ENCODE measurements around the gene COL12A1.

Gene COL12A1

DNA sequence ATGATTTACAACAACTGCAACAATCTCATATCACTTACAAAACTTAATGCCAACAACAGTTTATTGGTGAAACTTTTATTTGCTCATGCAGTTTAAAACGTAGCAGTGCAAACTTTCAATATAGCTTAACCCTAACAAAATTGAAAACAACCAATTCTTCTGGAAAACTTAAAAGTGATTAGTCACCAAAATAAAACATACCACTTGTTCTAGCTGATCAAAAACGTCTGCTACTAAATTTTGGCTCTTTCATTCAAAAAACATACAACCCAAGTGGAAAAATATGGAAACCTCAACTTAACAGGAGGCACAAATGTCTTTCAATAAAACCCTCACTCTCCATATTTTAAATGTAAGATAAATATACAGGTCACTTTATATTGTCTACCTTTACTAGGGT, 39.6 kb downstream of the COL12A1 start:
- TF ChIP-seq, protein P1, sequence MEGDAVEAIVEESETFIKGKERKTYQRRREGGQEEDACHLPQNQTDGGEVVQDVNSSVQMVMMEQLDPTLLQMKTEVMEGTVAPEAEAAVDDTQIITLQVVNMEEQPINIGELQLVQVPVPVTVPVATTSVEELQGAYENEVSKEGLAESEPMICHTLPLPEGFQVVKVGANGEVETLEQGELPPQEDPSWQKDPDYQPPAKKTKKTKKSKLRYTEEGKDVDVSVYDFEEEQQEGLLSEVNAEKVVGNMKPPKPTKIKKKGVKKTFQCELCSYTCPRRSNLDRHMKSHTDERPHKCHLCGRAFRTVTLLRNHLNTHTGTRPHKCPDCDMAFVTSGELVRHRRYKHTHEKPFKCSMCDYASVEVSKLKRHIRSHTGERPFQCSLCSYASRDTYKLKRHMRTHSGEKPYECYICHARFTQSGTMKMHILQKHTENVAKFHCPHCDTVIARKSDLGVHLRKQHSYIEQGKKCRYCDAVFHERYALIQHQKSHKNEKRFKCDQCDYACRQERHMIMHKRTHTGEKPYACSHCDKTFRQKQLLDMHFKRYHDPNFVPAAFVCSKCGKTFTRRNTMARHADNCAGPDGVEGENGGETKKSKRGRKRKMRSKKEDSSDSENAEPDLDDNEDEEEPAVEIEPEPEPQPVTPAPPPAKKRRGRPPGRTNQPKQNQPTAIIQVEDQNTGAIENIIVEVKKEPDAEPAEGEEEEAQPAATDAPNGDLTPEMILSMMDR (IDR thresholded peaks at IDR 0.05; ENCODE audit: low read depth, low read length), result no peak
- TF ChIP-seq POLR2A (IDR thresholded peaks at IDR 0.05; ENCODE audit: extremely low read depth, insufficient read length) (no peak), MYC (IDR thresholded peaks at IDR 0.05; ENCODE audit: low read depth, low read length) (no peak)
- TF ChIP-seq, protein P2, sequence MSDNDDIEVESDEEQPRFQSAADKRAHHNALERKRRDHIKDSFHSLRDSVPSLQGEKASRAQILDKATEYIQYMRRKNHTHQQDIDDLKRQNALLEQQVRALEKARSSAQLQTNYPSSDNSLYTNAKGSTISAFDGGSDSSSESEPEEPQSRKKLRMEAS (IDR thresholded peaks at IDR 0.05; ENCODE audit: low read depth, low read length), result no peak

DNA sequence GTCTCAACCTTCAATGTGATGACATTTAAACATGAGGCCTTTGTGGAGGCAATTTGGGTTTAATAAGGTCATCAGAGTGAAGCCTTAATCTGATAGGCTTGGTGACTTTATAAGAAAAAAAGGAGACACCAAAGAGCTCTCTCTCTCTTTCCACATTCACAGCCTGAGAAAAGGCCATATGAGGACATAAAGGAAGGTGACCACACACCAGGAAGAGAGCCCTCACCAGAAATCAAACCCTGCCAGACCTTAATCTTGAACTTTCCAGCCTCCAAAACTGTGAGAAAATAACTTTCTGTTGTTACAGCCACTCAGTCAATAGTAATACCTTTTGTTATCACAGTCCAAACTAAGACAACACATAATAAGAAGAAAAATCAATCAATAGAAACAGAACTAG, 47.7 kb downstream of the COL12A1 start:
- no peak overlapping the region for H3K4me3 ChIP-seq (ENCODE audit: low read depth, low read length)
- DNase-seq (ENCODE audit: low read depth), result no peak
- TF ChIP-seq, protein P1 (IDR thresholded peaks at IDR 0.05; ENCODE audit: low read depth, low read length), result no peak

More for the DNA sequence above, 39.6 kb downstream of the COL12A1 start:
- DNase-seq (ENCODE audit: low read depth), result no peak
- H3K4me3 ChIP-seq (ENCODE audit: low read depth, low read length), result no peak overlapping the region

DNA sequence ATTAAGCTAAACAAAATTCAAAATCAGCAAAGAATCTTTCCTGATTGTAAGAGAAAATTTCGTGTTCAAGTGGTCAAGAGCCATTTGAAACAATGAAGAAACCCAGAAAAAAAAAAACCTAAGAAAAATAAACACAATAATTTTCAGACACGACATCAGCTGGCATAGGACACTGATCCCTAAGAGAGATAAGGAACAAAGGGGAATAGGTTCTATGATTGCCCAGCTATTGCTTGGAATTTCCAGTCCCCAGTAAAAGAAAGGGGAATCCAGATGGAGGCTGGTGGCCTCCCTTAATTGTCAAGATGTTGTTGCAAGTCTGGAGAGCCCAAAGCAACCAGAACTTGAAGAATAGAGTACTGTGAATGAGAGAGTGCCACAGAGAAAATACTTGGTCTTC, 48.5 kb downstream of the COL12A1 start:
- DNase-seq (ENCODE audit: low read depth), result no peak
- H3K4me3 ChIP-seq (ENCODE audit: low read depth, low read length), result no peak overlapping the region
- TF ChIP-seq, protein P2 (IDR thresholded peaks at IDR 0.05; ENCODE audit: low read depth, low read length), result no peak
- TF ChIP-seq, protein P1 (IDR thresholded peaks at IDR 0.05; ENCODE audit: low read depth, low read length), result no peak
- TF ChIP-seq MYC (IDR thresholded peaks at IDR 0.05; ENCODE audit: low read depth, low read length) (no peak), POLR2A (IDR thresholded peaks at IDR 0.05; ENCODE audit: extremely low read depth, insufficient read length) (no peak)

DNA sequence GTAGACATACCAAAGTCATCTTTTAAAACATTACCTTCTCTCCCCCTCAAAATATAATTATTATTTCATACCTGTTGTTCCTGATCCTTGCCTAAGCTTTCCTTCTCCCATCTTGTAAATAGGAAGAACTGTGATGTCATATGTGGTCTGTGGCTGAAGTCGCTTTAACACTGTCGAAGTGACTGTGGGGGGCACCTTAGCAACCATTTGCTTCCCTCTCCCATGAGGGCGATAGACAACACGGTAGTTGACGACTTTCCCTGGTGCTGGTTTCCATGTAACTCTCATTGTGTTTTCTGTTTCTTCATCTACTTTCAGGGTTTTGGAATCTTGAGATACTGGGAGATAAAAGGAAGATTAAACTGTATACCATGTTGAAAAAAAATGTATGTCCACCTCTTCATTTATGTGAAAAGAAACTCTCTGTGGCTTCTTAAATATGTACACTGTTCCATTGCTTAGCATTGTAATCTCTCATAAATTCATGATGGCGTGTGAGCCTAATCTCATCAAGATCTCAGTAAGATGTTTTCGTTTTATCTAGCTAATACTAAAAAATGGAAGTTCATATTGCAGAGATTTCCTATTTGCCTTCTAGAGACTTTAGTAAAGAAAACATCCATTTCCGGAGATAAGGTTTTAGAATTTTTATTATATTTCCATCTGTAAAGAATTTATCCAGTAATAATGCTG, 49.5 kb downstream of the COL12A1 start:
- TF ChIP-seq, protein P2 (IDR thresholded peaks at IDR 0.05; ENCODE audit: low read depth, low read length), result no peak
- no peak for TF ChIP-seq POLR2A (IDR thresholded peaks at IDR 0.05; ENCODE audit: extremely low read depth, insufficient read length)
- DNase-seq (ENCODE audit: low read depth), result no peak
- H3K4me3 ChIP-seq (ENCODE audit: low read depth, low read length), result no peak overlapping the region

DNA sequence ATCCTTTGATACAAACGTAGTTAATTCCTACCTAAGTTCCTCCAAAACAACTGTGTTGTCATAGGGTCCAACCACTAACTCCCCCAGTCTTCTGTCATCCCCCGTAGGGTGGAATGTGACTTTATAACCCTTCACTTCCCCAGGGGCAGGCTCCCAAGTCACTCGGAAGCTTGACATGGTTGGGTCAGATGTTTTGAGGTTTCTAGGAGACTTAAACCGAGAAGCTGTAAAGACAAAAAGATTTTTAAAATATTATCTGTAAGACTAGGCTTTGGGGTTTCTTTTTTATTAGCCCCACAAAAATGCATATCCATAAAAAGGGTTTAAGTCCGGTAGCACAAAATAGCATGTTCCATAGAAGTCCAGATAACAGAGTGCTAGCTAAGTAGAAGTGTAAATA, 50.2 kb downstream of the COL12A1 start:
- no peak for DNase-seq (ENCODE audit: low read depth)
- H3K4me3 ChIP-seq (ENCODE audit: low read depth, low read length), result no peak overlapping the region
- TF ChIP-seq POLR2A (IDR thresholded peaks at IDR 0.05; ENCODE audit: extremely low read depth, insufficient read length), result no peak
- TF ChIP-seq MYC (IDR thresholded peaks at IDR 0.05; ENCODE audit: low read depth, low read length), result no peak
- TF ChIP-seq, protein P2 (IDR thresholded peaks at IDR 0.05; ENCODE audit: low read depth, low read length), result no peak
- TF ChIP-seq, protein P1 (IDR thresholded peaks at IDR 0.05; ENCODE audit: low read depth, low read length), result no peak

DNA sequence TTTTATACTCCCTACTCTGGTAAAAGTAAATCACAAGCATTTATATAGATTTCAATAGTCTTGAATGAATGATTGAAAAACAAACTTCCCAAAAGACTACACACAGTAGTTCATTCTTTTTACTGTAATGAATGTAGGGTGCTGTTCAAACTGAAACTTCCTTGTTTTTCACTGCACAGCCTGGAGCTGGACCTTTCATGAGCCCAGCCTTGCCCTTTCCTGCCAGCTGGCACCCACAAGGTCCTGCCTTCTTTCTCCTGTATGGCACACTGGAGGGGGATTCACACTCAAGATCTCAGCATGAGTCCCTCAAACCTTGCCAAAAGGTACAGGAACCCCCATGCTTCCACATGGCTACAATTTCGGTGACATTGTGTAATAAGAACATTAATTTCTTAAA, 50.9 kb downstream of the COL12A1 start:
- TF ChIP-seq, protein P2 (IDR thresholded peaks at IDR 0.05; ENCODE audit: low read depth, low read length), result no peak
- no peak for TF ChIP-seq MYC (IDR thresholded peaks at IDR 0.05; ENCODE audit: low read depth, low read length)
- TF ChIP-seq, protein P1 (IDR thresholded peaks at IDR 0.05; ENCODE audit: low read depth, low read length), result no peak
- TF ChIP-seq POLR2A (IDR thresholded peaks at IDR 0.05; ENCODE audit: extremely low read depth, insufficient read length), result no peak
- no peak for DNase-seq (ENCODE audit: low read depth)
- no peak overlapping the region for H3K4me3 ChIP-seq (ENCODE audit: low read depth, low read length)
